T-helper 1 cell treated with Interleukin-12 subunit alpha and Interleukin-12 subunit beta and Interleukin-4 antibody, amounts not matched to agents 30 μg/mL and 1 μg/mL, for 36 hours (primary cell): Measurements from ENCODE around the gene U2SURP.

Source experiments
- H3K27ac Mint-ChIP-seq: one replicate; pipeline ENCODE4 v1.8.0; 2021; ENCODE audit warnings: mild to moderate bottlenecking, mixed read lengths
- H3K27me3 Mint-ChIP-seq: one replicate; pipeline ENCODE4 v1.8.0; 2021; ENCODE audit warnings: low read depth, mixed read lengths
- H3K36me3 Mint-ChIP-seq: one replicate; pipeline ENCODE4 v1.8.0; 2021; ENCODE audit warnings: low read depth, mixed read lengths
- H3K4me1 Mint-ChIP-seq: one replicate; pipeline ENCODE4 v1.8.0; 2021; ENCODE audit warnings: low read depth, mixed read lengths
- H3K4me3 Mint-ChIP-seq: one replicate; pipeline ENCODE4 v1.8.0; 2021; ENCODE audit warnings: mild to moderate bottlenecking, moderate library complexity, mixed read lengths
- H3K9me3 Mint-ChIP-seq: one replicate; pipeline ENCODE4 v1.8.0; 2021; ENCODE audit warnings: mixed read lengths

U2SURP gene

GRCh38 chr3:142968319-142969025 lies 32.9 kb upstream of the U2SURP start:
- H3K9me3 Mint-ChIP-seq = no peaks in the 10 kb centered on the region
- peaks cover 64% of the 10 kb centered on the region for H3K27me3 Mint-ChIP-seq
- H3K36me3 Mint-ChIP-seq = no peaks in the 10 kb centered on the region
- no peak overlapping the region for H3K27ac Mint-ChIP-seq
- H3K4me3 Mint-ChIP-seq = no peak overlapping the region
- H3K4me1 Mint-ChIP-seq = peaks cover 4% of the 10 kb centered on the region

GRCh38 chr3:142971431-142971830 lies 29.9 kb upstream of the U2SURP start:
- Mint-ChIP-seq H3K9me3 (no peaks in the 10 kb centered on the region), H3K36me3 (no peaks in the 10 kb centered on the region), H3K4me1 (no peaks in the 10 kb centered on the region), H3K27ac (no peak overlapping the region), H3K4me3 (no peak overlapping the region), H3K27me3 (peaks cover 40% of the 10 kb centered on the region)

- no peak overlapping the region for H3K4me3 Mint-ChIP-seq
- no peaks in the 10 kb centered on the region for H3K9me3 Mint-ChIP-seq
- H3K36me3 Mint-ChIP-seq = no peaks in the 10 kb centered on the region
- no peak overlapping the region for H3K27ac Mint-ChIP-seq
- no peaks in the 10 kb centered on the region for H3K4me1 Mint-ChIP-seq
- H3K27me3 Mint-ChIP-seq = peaks cover 36% of the 10 kb centered on the region
These were observed 29.1 kb upstream of the U2SURP start for GRCh38 chr3:142972092-142972753.

- Mint-ChIP-seq H3K27me3 (peaks cover 32% of the 10 kb centered on the region), H3K27ac (no peak overlapping the region)
These were observed 28.0 kb upstream of the U2SURP start for GRCh38 chr3:142973217-142974009.

GRCh38 chr3:142975316-142975995 lies 25.9 kb upstream of the U2SURP start:
- Mint-ChIP-seq H3K9me3 (no peaks in the 10 kb centered on the region), H3K4me3 (no peak overlapping the region), H3K27me3 (peaks cover 40% of the 10 kb centered on the region), H3K27ac (no peak overlapping the region), H3K4me1 (no peaks in the 10 kb centered on the region), H3K36me3 (no peaks in the 10 kb centered on the region)

More at GRCh38 chr3:142973217-142974009, 28.0 kb upstream of the U2SURP start:
- Mint-ChIP-seq H3K4me1 (no peaks in the 10 kb centered on the region), H3K36me3 (no peaks in the 10 kb centered on the region), H3K9me3 (no peaks in the 10 kb centered on the region), H3K4me3 (no peak overlapping the region)

GRCh38 chr3:142976621-142977398 lies 24.6 kb upstream of the U2SURP start:
- no peaks in the 10 kb centered on the region for H3K36me3 Mint-ChIP-seq
- H3K27ac Mint-ChIP-seq = no peak overlapping the region
- H3K9me3 Mint-ChIP-seq = no peaks in the 10 kb centered on the region
- peaks cover 36% of the 10 kb centered on the region for H3K27me3 Mint-ChIP-seq
- H3K4me3 Mint-ChIP-seq = no peak overlapping the region
- no peaks in the 10 kb centered on the region for H3K4me1 Mint-ChIP-seq

- Mint-ChIP-seq H3K9me3 (no peaks in the 10 kb centered on the region), H3K27ac (no peak overlapping the region), H3K36me3 (no peaks in the 10 kb centered on the region), H3K4me1 (no peaks in the 10 kb centered on the region), H3K4me3 (no peak overlapping the region), H3K27me3 (peaks cover 32% of the 10 kb centered on the region)
These were observed 24.0 kb upstream of the U2SURP start for GRCh38 chr3:142977399-142977728.

GRCh38 chr3:142981108-142981507 lies 20.3 kb upstream of the U2SURP start:
- no peaks in the 10 kb centered on the region for H3K36me3 Mint-ChIP-seq
- H3K4me1 Mint-ChIP-seq = no peaks in the 10 kb centered on the region
- H3K9me3 Mint-ChIP-seq = no peaks in the 10 kb centered on the region
- no peak overlapping the region for H3K4me3 Mint-ChIP-seq
- H3K27me3 Mint-ChIP-seq = peaks cover 51% of the 10 kb centered on the region
- H3K27ac Mint-ChIP-seq = no peak overlapping the region

GRCh38 chr3:142982038-142982773 lies 19.2 kb upstream of the U2SURP start:
- H3K9me3 Mint-ChIP-seq = no peaks in the 10 kb centered on the region
- no peak overlapping the region for H3K27ac Mint-ChIP-seq
- H3K4me1 Mint-ChIP-seq = no peaks in the 10 kb centered on the region
- no peaks in the 10 kb centered on the region for H3K36me3 Mint-ChIP-seq
- H3K4me3 Mint-ChIP-seq = no peak overlapping the region
- peaks cover 47% of the 10 kb centered on the region for H3K27me3 Mint-ChIP-seq

GRCh38 chr3:142983318-142983717 lies 18.1 kb upstream of the U2SURP start:
- no peaks in the 10 kb centered on the region for H3K36me3 Mint-ChIP-seq
- no peak overlapping the region for H3K27ac Mint-ChIP-seq
- H3K27me3 Mint-ChIP-seq = peaks cover 47% of the 10 kb centered on the region
- H3K4me3 Mint-ChIP-seq = no peak overlapping the region
- H3K9me3 Mint-ChIP-seq = no peaks in the 10 kb centered on the region
- peaks cover 4% of the 10 kb centered on the region for H3K4me1 Mint-ChIP-seq

GRCh38 chr3:142984255-142984654 lies 17.1 kb upstream of the U2SURP start:
- no peak overlapping the region for H3K4me3 Mint-ChIP-seq

GRCh38 chr3:142987080-142987700 lies 14.2 kb upstream of the U2SURP start:
- Mint-ChIP-seq H3K4me1 (peaks cover 4% of the 10 kb centered on the region), H3K9me3 (no peaks in the 10 kb centered on the region), H3K27me3 (peaks cover 29% of the 10 kb centered on the region), H3K4me3 (no peak overlapping the region), H3K36me3 (no peaks in the 10 kb centered on the region), H3K27ac (no peak overlapping the region)

More at GRCh38 chr3:142984255-142984654, 17.1 kb upstream of the U2SURP start:
- H3K36me3 Mint-ChIP-seq = no peaks in the 10 kb centered on the region
- peaks cover 4% of the 10 kb centered on the region for H3K4me1 Mint-ChIP-seq
- peaks cover 41% of the 10 kb centered on the region for H3K27me3 Mint-ChIP-seq
- H3K27ac Mint-ChIP-seq = no peak overlapping the region
- H3K9me3 Mint-ChIP-seq = no peaks in the 10 kb centered on the region

GRCh38 chr3:142987707-142988106 lies 13.7 kb upstream of the U2SURP start:
- H3K9me3 Mint-ChIP-seq = no peaks in the 10 kb centered on the region
- peaks cover 27% of the 10 kb centered on the region for H3K27me3 Mint-ChIP-seq
- peak overlapping the region; percentile 75 for H3K27ac Mint-ChIP-seq
- H3K4me1 Mint-ChIP-seq = peaks cover 4% of the 10 kb centered on the region
- H3K4me3 Mint-ChIP-seq = no peak overlapping the region
- H3K36me3 Mint-ChIP-seq = no peaks in the 10 kb centered on the region
